ENCODE results near the gene CCDC9B. TPM values are rescaled to one million over a fixed set of nuclear protein-coding genes. Genes with fewer than 3 reads are reported as not detected.

Gene CCDC9B
- total RNA-seq, 1 donor from 2014 or later = 71.4 TPM

DNA sequence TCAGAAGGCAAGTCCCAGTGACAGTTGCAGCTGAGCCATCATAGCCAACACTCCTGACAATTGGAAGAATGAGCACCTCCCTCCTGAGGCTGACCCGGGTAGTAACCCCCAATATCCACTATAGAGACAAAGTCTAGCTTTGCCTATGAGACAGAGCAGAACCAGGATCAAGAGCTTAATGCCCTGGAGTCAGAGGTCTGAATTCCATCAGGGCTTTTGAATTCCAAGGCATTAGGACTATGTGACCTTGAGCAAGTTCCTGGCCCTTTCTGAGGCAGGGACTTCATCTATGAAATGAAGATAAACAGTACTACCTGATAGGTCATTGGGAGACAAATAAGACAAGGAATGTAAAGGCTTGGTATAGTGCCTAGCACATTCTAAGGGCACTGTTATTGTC lies 20.3 kb downstream of the CCDC9B start:
- no peak for ATAC-seq
- H3K27ac ChIP-seq = no peak overlapping the region
- intact Hi-C loops (cut with DNase I) = no loop called here

GRCh38 chr15:40317580-40317979 lies 23.2 kb downstream of the CCDC9B start:
- Histone ChIP-seq H3K27me3 (ENCODE audit: low read depth) (no peaks in the 10 kb centered on the region), H3K9me3 (no peaks in the 10 kb centered on the region), H3K36me3 (no peaks in the 10 kb centered on the region), H3K4me3 (no peak overlapping the region), H3K4me1 (peaks cover 16% of the 10 kb centered on the region), H3K27ac (no peak overlapping the region)
- no peak for ATAC-seq
- intact Hi-C loops (cut with DNase I) = no loop called here
- no peak for TF ChIP-seq CTCF (IDR thresholded peaks at IDR 0.05)
- no peak for DNase-seq

More for the DNA sequence above, 20.3 kb downstream of the CCDC9B start:
- DNase-seq = no peak
- Histone ChIP-seq H3K27me3 (ENCODE audit: low read depth) (no peaks in the 10 kb centered on the region), H3K9me3 (no peaks in the 10 kb centered on the region), H3K36me3 (no peaks in the 10 kb centered on the region), H3K4me1 (peaks cover 21% of the 10 kb centered on the region), H3K4me3 (no peak overlapping the region)
- TF ChIP-seq CTCF (IDR thresholded peaks at IDR 0.05) = no peak

DNA sequence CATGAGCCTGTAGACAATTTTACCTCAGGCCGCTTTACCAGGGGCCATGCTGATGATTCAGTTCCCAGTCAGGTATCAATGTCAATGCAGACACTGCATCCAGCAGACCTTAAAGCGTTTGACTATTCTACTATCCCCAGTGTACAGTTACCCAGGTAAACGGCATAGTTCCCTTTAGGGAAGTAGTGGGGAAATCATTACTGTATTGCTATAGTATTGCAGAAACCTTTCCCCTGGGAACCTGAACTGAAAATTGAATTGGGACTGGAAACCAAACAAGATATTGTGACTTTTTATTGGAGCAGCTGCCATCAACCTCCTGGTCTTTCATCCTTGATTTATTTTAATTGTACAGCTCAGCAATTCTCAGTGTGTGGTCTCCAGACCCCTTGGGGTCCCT lies 23.8 kb downstream of the CCDC9B start:
- H3K4me3 ChIP-seq = no peak overlapping the region
- ATAC-seq = no peak
- no peak for DNase-seq
- intact Hi-C loops (cut with DNase I) = no loop called here
- no peaks in the 10 kb centered on the region for H3K9me3 ChIP-seq
- peaks cover 13% of the 10 kb centered on the region for H3K4me1 ChIP-seq
- H3K36me3 ChIP-seq = no peaks in the 10 kb centered on the region
- no peaks in the 10 kb centered on the region for H3K27me3 ChIP-seq (ENCODE audit: low read depth)
- no peak overlapping the region for H3K27ac ChIP-seq
- TF ChIP-seq CTCF (IDR thresholded peaks at IDR 0.05) = no peak

GRCh38 chr15:40314723-40315276 lies 25.9 kb downstream of the CCDC9B start:
- TF ChIP-seq CTCF (IDR thresholded peaks at IDR 0.05) = no peak
- ATAC-seq (no peak), DNase-seq (no peak)
- H3K27me3 ChIP-seq (ENCODE audit: low read depth) = no peaks in the 10 kb centered on the region
- no peaks in the 10 kb centered on the region for H3K9me3 ChIP-seq
- intact Hi-C loops (cut with DNase I) = no loop called here
- H3K27ac ChIP-seq = no peak overlapping the region
- H3K36me3 ChIP-seq = no peaks in the 10 kb centered on the region
- no peak overlapping the region for H3K4me3 ChIP-seq
- H3K4me1 ChIP-seq = peaks cover 14% of the 10 kb centered on the region

DNA sequence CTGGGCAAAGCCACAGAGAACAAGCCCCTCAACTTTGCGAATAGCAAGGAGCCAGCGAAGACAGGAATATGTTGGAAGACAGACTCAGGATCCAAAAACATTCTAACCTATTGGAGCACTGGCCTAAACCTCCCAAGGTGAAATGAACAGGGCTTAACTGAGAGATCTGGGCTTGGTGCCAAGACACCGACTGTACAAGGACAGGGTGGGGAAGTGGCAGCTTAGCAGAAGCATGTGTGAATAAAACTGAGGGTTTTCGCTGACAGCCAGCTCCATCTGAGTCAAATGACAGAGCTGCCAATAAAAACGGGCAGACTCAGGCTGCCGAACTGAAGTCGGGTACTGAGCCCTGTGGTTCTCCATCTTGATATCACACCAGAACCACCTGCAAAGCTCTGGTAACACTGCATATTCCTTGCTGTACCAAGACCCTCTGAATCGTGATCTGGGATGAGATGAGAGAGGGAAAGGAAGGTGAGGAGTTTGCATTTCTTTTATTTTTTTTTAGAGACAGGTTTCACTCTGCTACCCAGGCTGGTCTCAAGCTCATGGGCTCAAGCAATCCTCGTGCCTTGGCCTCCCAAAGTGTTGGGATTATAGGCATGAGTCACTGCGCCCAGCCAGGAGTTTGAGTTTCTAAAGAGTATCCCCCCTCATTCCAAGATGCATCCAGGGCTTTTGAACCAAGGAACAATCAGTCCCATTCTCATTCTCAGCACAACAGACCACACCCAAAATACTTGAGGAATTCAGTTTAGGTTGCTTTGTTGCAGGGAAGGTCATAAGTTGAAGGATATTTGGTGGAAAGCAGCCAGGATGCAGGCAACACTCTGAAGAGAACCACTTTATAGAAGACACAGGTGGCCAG lies 27.0 kb downstream of the CCDC9B start:
- TF ChIP-seq CTCF (IDR thresholded peaks at IDR 0.05) = no peak
- intact Hi-C loops (cut with DNase I) = no loop called here
- DNase-seq (peak; percentile 79), ATAC-seq (peak; percentile 68 to 84)
- Histone ChIP-seq H3K27ac (no peak overlapping the region), H3K4me1 (peaks cover 24% of the 10 kb centered on the region), H3K36me3 (no peaks in the 10 kb centered on the region), H3K4me3 (no peak overlapping the region), H3K9me3 (no peaks in the 10 kb centered on the region), H3K27me3 (ENCODE audit: low read depth) (no peaks in the 10 kb centered on the region)
